Measurements from ENCODE around the gene USP32.
"Not testable (repeated sequence)": the region's sequence is repeated elsewhere in the genome, so short reads cannot be mapped to it uniquely, and the experiment has no call there.

USP32 gene

GRCh38 chr17:60403523-60403810 is 11.5 kb upstream of the USP32 start:
- DNase-seq (ENCODE audit: low read depth) = no peak

DNA sequence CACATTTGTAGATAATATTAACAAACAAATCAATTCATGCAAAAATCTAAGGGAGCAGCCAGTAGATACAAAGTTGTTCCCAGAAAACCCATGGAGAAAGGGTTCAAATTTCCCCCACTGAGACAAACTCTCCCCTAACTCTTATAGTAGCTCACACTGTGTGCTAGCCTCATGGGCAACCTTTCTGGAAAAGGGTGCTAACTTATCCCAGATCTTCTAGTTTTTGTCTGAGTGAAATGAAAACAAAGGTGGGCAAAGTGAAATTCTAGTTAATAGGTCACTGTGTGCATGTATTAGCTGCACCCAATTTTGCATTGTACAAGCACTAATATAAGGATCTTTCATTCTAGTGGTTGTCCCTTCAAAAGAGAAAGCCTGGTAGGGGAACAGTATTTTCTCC is 9.9 kb upstream of the USP32 start:
- no peak for DNase-seq (ENCODE audit: low read depth)

DNA sequence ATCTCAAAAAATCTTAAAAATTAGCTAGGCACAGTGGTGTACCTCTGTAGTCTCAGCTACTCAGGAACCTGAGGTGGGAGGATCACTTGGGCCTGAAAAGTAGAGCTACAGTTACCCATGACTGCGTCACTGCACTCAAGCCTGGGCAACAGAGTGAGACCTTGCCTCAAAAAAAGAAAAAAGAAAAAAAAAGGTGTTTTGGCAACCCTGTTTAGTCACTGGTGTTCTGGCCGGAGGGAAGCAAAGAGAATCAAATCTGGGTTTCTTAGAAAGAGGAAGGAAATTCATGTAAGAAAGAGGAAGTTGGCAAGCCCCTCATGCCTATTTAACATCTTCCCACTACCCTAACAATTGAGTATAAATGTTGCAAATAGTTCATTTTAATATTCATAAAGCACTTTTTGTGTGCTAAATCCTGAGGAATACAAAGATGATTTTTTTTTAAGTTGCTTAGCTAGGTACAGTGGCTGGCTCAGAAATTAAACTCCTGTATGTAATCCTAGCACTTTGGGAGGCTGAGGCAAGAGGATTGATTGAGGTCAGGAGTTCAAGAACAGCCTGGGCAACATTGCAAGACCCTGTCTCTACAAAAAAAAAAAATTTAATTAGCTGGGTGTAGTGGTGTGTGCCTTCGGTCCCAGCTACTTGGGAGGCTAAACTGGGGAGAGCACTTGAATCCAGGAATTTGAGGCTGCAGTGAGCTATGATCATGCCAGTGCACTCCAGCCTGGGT is 6.5 kb upstream of the USP32 start:
- no peak for DNase-seq (ENCODE audit: low read depth)

DNA sequence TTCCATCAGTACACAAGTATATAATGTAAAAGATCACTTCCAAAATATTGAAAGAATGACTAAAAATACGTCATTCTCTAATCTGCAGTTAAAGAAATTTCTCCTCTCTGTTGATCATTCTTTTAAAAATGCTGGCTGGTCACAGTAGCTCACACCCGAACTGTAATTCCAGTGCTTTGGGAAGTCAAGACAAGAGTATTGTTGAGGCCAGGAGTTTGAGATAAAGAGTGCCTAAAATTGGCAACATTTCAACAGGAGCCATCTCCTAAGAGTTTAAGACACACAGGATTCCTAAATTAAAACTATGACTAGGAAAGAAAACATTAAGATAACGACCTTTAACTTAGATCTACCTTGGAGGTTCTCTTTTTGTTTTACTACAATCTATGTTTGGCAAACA is 4.5 kb upstream of the USP32 start:
- no peak for DNase-seq (ENCODE audit: low read depth)

- no peak for DNase-seq (ENCODE audit: low read depth)
Measured at GRCh38 chr17:60395508-60396065, 3.7 kb upstream of the USP32 start.

GRCh38 chr17:60393840-60394723 is 2.1 kb upstream of the USP32 start:
- no peak for DNase-seq (ENCODE audit: low read depth)

- peak; percentile 22 for DNase-seq (ENCODE audit: low read depth)
Measured at GRCh38 chr17:60392845-60393702, 1.1 kb upstream of the USP32 start.

- no peak for DNase-seq (ENCODE audit: low read depth)
Measured at GRCh38 chr17:60391471-60392041, 377 bp downstream of the USP32 start.

- DNase-seq (ENCODE audit: low read depth) = peak; percentile 19
Measured at GRCh38 chr17:60390925-60391470, 935 bp downstream of the USP32 start.

DNA sequence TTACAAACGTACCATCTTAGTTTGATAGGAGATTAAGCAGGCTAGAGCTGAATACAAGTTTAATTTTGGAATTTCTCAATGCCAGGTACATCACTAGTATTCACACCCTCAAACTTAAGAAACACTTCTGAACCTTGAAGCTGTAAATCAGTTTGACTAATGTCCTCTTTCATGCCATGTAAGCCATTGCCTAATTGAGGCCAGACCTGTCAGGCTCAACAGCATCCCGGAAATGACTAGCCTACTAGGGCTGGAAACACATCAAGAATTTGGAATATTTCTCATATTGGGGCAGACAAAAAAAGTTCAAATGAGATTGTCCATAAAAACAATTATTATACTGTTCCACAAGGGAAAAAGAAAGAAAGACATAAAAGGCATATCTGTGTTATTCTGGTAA is 1.7 kb downstream of the USP32 start:
- peak; percentile 71 for DNase-seq (ENCODE audit: low read depth)

DNA sequence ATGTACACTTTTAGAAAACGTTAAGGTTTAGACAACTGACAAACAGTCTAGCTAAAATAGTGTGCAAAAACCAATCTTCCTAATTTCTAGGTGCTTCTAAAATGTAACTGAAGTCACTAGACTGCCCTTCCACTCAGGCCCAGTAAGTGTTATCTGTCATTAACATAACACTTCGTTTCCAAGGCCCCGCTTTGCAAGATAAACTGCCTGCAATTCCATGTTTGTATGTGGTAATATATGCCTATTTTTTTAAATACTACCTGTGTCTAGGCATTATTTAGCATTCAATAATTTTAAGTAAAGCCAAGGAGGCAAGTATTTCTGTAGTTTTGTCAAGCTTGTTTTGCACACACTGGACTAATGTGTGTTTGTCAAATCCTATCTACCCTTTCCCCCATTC is 3.2 kb downstream of the USP32 start:
- DNase-seq (ENCODE audit: low read depth) = no peak

DNA sequence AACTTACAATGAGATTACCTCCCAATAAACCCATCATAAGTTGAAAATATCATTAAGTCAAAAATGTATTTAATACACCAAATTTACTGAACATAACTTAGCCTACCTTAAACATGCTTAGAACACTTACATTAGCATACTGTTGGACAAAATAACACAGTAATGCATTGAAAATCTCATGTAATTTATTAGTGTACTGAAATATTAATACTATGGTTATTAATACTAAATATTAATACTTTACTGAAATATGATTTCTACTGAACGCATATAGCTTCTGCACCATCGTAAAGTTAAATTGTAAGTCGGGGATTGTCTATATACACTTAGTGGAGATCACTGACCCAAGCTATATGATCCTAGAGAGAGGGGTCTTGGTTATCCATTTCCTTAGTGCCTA is 4.3 kb downstream of the USP32 start:
- no peak for DNase-seq (ENCODE audit: low read depth)

- DNase-seq (ENCODE audit: low read depth) = no peak
Measured at GRCh38 chr17:60386147-60387058, 5.5 kb downstream of the USP32 start.

GRCh38 chr17:60384921-60385320 is 7.0 kb downstream of the USP32 start:
- not testable (repeated sequence) for DNase-seq (ENCODE audit: low read depth)

GRCh38 chr17:60383379-60383778 is 8.6 kb downstream of the USP32 start:
- no peak for DNase-seq (ENCODE audit: low read depth)

GRCh38 chr17:60381958-60382357 is 10.0 kb downstream of the USP32 start:
- no peak for DNase-seq (ENCODE audit: low read depth)

GRCh38 chr17:60379461-60379860 is 12.5 kb downstream of the USP32 start:
- not testable (repeated sequence) for DNase-seq (ENCODE audit: low read depth)

DNA sequence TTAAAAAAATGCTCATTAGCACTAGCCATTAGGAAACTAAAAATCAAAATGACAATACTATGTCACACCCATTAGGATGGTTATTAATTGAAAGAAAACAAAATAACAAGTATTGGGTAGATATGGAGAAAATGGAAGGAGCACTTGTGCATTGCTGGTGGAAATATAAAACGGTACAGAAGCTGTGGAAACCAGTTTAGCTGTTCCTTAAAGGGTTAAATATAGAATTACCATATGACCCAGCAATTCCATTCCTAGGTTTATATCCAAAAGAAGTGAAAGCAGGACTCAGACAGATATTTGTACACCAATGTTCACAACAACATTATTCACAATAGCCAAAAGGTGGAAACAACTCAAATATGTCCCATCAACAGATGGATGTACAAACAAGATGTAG is 13.7 kb downstream of the USP32 start:
- DNase-seq (ENCODE audit: low read depth) = not testable (repeated sequence)

GRCh38 chr17:60372790-60373483 is 19.0 kb downstream of the USP32 start:
- DNase-seq (ENCODE audit: low read depth) = peak; percentile 47

Measured in HS-5 (cell line).